Psoas muscle (tissue), 8 donors: Measurements from ENCODE around the gene CFAP58. TPM values are rescaled to one million over a fixed set of nuclear protein-coding genes. Genes with fewer than 3 reads are reported as not detected.

Experiments
- ATAC-seq, 4 donors: fragments of 200-7000 bp; cut with Tn5 transposase; one replicate each; pipeline ENCODE4 v1.9.1; 2020; ENCODE audit warnings: moderate library complexity in 3 of 4, mild to moderate bottlenecking in 2 of 4
- DNase-seq, 2 donors: peaks; one replicate each; pipeline ENCODE4 v3.0.0-alpha.2; 2020
- H3K27ac ChIP-seq: fragments of 200-600 bp; one replicate; pipeline ENCODE4 v1.8.0; 2022
- H3K27me3 ChIP-seq, 3 donors: fragments of 200-600 bp in 1 of 3; one replicate each; pipeline versions ENCODE4 v1.6.1 to v1.8.0; 2013 to 2022; ENCODE audit warnings: low read length in 2 of 3, mild to moderate bottlenecking in 2 of 3, moderate library complexity in 1 of 3; ENCODE audit not compliant: insufficient read depth in 3 of 3
- H3K36me3 ChIP-seq, 2 donors: fragments of 200-600 bp in 1 of 2; one replicate each; pipeline versions ENCODE4 v1.6.1 to v1.8.0; 2013 to 2022; ENCODE audit warnings: low read depth in 1 of 2, mild to moderate bottlenecking in 1 of 2, moderate library complexity in 1 of 2; ENCODE audit not compliant: insufficient read depth in 1 of 2
- H3K4me1 ChIP-seq: fragments of 200-600 bp; one replicate; pipeline ENCODE4 v1.8.0; 2022
- H3K4me3 ChIP-seq: fragments of 200-600 bp; one replicate; pipeline ENCODE4 v1.8.0; 2022; ENCODE audit warnings: mild to moderate bottlenecking
- H3K9me3 ChIP-seq: fragments of 200-600 bp; one replicate; pipeline ENCODE4 v1.8.0; 2022
- WGBS, 3 donors: extraction: QIAGEN DNeasy Blood & Tissue Kit; methylation state at CpG; one replicate each; pipeline versions ENCODE4 v1.1.6 to v1.1.7; 2013; 5-methylcytosine and 5-hydroxymethylcytosine counted together
- intact Hi-C, 2 donors: fragments of 100-400 bp; cut with DNase I; formaldehyde crosslinking; loops; one replicate each; pipeline versions ENCODE4 v1.11.0 to v1.14.2; 2022
- polyA plus RNA-seq, 3 donors: library from polyadenylated mRNA; stranded (reverse); fragments of 200-250 nt; gene quantifications; one replicate each; pipeline ENCODE4 v1.2.3, GENCODE V29; 2013
- total RNA-seq, 4 donors: library from RNA; stranded (reverse); fragmentation: NEBNext Ultra II Directional in 2 of 4; extraction: Animal tissue kit (Norgen Biotek cat#: 25700) in 2 of 4; gene quantifications; one replicate each; pipeline versions ENCODE4 v1.2.1 to v1.2.4, GENCODE V29; 2021 to 2023
- TF ChIP-seq, protein P1 (sequence below): fragments of 200-600 bp; IDR thresholded peaks from one replicate; pipeline ENCODE4 v1.8.0; 2022; ENCODE audit warnings: antibody characterized with exemption
- donor health status: healthy with polysubstance abuse.
- donor health status: DM: no; HTN: no; CAD: no; lungs with moderate emphysema.
- donor health status: Bipolar disorder and iron deficiency.
- donor health status: healthy.
- donor health status: DM: yes; HTN: yes; CAD: no.
- donor health status: DM: no; HTN: no; CAD: no.
- donor health status: DM: no; HTN: no; CAD: no.
- donor health status: DM: yes; HTN: yes; CAD: no.

CFAP58 gene
- total and polyA plus RNA-seq, 7 donors, result 0.04 to 1.4 (median 0.44) TPM

DNA sequence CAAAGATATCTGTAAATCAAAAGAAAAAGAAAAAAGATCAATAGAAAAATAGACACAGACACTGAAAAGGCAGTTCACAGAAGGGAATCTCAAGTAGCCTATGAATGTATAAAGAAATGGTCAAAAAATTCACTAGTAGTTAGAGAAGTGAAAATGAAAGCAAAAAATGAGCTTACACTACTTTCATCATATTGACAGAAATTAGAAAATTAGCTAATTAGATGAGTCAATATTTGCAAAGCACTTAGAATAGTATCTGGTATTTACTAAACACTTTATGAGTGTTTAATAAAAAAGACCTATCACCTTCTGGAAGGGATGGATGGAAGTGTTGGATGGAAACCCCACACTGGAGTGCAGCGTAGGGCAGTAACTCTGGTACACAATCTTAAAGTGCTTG lies 1.7 kb upstream of the CFAP58 start:
- intact Hi-C loops, result loop anchor here (1.0 to 5.0 kb wide), 2 partner anchors 47 to 60 kb away; no protein-coding TSS in a partner anchor
- WGBS, 3 donors, result 71 to 95% (median 82%) methylated on average over 1 of the region's 1 CpG

DNA sequence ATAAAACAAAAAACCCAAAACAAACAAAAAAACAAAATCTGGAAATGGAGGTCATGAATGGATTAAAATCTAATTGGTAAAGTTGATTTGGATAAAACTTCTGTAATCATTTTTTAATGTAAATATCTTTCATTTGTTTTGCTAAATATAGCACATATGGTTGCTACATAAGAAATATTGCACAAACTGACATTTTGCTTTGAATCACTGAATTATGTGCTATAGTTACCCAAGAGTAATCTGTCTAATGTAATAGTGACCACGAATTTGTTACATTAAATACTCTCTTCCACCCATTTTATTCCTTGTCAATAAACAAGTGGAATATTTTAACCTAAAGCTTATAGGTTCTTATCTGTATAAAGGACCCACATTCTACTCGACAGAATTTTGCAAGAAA lies 6.2 kb downstream of the CFAP58 start:
- Histone ChIP-seq H3K36me3 (no peaks in the 10 kb centered on the region), H3K27me3 (peaks cover 0 to 6% (median 0%) of the 10 kb centered on the region in 3 donors), H3K27ac (no peak overlapping the region), H3K4me3 (no peak overlapping the region), H3K9me3 (no peaks in the 10 kb centered on the region), H3K4me1 (no peaks in the 10 kb centered on the region)
- intact Hi-C loops, result no loop called here
- TF ChIP-seq, protein P1, sequence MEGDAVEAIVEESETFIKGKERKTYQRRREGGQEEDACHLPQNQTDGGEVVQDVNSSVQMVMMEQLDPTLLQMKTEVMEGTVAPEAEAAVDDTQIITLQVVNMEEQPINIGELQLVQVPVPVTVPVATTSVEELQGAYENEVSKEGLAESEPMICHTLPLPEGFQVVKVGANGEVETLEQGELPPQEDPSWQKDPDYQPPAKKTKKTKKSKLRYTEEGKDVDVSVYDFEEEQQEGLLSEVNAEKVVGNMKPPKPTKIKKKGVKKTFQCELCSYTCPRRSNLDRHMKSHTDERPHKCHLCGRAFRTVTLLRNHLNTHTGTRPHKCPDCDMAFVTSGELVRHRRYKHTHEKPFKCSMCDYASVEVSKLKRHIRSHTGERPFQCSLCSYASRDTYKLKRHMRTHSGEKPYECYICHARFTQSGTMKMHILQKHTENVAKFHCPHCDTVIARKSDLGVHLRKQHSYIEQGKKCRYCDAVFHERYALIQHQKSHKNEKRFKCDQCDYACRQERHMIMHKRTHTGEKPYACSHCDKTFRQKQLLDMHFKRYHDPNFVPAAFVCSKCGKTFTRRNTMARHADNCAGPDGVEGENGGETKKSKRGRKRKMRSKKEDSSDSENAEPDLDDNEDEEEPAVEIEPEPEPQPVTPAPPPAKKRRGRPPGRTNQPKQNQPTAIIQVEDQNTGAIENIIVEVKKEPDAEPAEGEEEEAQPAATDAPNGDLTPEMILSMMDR, result no peak
- ATAC-seq, result no peak
- DNase-seq, result no peak
- WGBS, 3 donors, result 62 to 80% (median 68%) methylated on average over 2 of the region's 2 CpGs

More for the DNA sequence above, 1.7 kb upstream of the CFAP58 start:
- no peak for ATAC-seq
- no peaks in the 10 kb centered on the region for H3K9me3 ChIP-seq
- TF ChIP-seq, protein P1, result no peak
- no peak overlapping the region for H3K4me3 ChIP-seq
- H3K27ac ChIP-seq, result no peak overlapping the region
- no peak for DNase-seq
- peaks cover 17% of the 10 kb centered on the region for H3K4me1 ChIP-seq
- H3K36me3 ChIP-seq, result no peaks in the 10 kb centered on the region
- peaks cover 0 to 6% (median 0%) of the 10 kb centered on the region in 3 donors for H3K27me3 ChIP-seq

DNA sequence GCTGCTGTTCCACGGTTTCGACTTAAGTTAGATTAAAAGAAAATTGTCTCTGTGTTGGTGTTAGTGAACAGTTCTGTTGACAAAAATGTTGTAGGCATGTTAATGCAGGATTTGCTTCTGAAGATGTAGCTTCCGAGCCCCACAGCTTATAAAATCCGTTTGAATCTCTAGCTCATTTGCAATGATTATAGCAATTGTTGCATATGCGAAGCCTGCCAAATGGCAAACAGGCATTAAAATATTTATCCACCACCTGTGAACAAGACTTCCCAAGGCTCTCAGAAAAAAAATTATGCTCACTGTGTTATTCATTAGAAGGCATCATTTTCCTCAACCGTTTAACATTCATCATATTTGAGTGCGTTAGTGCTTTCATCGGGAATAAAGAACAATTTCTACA lies 14.3 kb downstream of the CFAP58 start:
- TF ChIP-seq, protein P1, result no peak
- Histone ChIP-seq H3K27me3 (no peaks in the 10 kb centered on the region), H3K27ac (no peak overlapping the region), H3K36me3 (peaks cover 10 to 24% of the 10 kb centered on the region in 2 donors), H3K4me1 (no peaks in the 10 kb centered on the region), H3K4me3 (no peak overlapping the region), H3K9me3 (peaks cover 9% of the 10 kb centered on the region)
- WGBS, 3 donors, result 52 to 65% (median 56%) methylated on average over 8 of the region's 8 CpGs
- ATAC-seq (no peak), DNase-seq (no peak)
- intact Hi-C loops, result no loop called here

DNA sequence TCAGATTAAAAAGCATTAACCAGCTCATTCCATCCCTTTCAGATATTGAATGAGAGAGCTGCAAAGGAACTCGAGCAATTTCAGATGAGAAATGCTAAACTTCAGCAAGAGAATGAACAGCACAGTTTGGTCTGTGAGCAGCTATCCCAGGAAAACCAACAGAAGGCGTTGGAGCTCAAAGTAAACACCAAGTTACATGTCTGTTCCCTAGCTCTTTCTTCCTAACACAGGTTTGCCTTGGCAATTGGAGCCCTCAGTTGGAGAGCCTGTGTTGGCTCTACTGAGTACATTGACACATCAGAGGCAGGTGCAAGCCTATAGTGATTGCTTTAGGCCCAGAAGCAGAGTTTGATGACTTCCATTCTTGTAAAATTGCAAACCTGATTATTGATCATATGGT lies 14.7 kb downstream of the CFAP58 start:
- Histone ChIP-seq H3K4me3 (no peak overlapping the region), H3K27me3 (no peaks in the 10 kb centered on the region), H3K9me3 (peaks cover 9% of the 10 kb centered on the region), H3K36me3 (peaks cover 10 to 24% of the 10 kb centered on the region in 2 donors), H3K4me1 (no peaks in the 10 kb centered on the region), H3K27ac (no peak overlapping the region)
- DNase-seq (no peak), ATAC-seq (no peak)
- 53 to 60% (median 56%) methylated on average over 2 of the region's 2 CpGs for WGBS, 3 donors
- TF ChIP-seq, protein P1, result no peak
- intact Hi-C loops, result no loop called here

DNA sequence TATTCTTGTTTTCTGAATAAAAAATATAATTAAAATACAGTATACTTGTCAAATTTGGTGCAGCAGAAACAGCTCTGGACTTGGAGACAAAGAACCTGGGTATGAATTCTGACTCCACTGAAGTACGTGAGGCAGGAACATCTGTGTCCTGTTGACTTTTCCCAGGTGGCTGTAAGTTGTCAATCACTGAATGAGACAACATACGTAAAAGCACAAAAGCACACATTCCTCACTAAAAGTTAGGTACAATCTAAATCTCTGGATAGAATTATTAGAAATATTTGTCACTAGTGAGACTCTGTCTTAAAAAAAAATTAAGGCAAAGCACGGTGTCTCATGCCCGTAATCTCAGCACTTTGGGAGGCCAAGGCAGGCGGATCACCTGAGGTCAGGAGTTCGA lies 18.1 kb downstream of the CFAP58 start:
- peaks cover 8 to 24% of the 10 kb centered on the region in 2 donors for H3K36me3 ChIP-seq
- TF ChIP-seq, protein P1, result no peak
- no peaks in the 10 kb centered on the region for H3K27me3 ChIP-seq
- H3K4me1 ChIP-seq, result no peaks in the 10 kb centered on the region
- H3K9me3 ChIP-seq, result peaks cover 9% of the 10 kb centered on the region
- no peak overlapping the region for H3K4me3 ChIP-seq
- DNase-seq, result no peak
- H3K27ac ChIP-seq, result no peak overlapping the region
- ATAC-seq, result no peak
- intact Hi-C loops, result no loop called here
- WGBS, 3 donors, result 89 to 93% (median 91%) methylated on average over 6 of the region's 6 CpGs
